Measurements from ENCODE around the gene PARP3.

Gene PARP3

GRCh38 chr3:51982352-51982837, 40.2 kb downstream of the PARP3 start:
- peak overlapping the region; percentile 66 for H3K9ac ChIP-seq (ENCODE audit: low read depth, low read length)
- H4K20me1 ChIP-seq (ENCODE audit: insufficient read depth, low read length) = 0 out of 2 replicates have a peak, but pooled peaks cover 2% of the 10 kb centered on the region
- H3K27ac ChIP-seq (ENCODE audit: low read length) = peak overlapping the region; percentile 84

GRCh38 chr3:51982838-51983577, 40.8 kb downstream of the PARP3 start, which contains the start of gene ACY1:
Gene ACY1, plus strand, starts transcription at chr3:51983535. Its CDS starts 530 bp downstream, at chr3:51984065.
- Histone ChIP-seq H2AFZ (ENCODE audit: low read depth, low read length) (peak within 1 kb of the TSS; percentile 81), H3K79me2 (ENCODE audit: insufficient read depth, low read length) (peaks cover 17% of the 10 kb centered on the region), H3K27ac (ENCODE audit: low read length) (peak within 1 kb of the TSS; percentile 84), H4K20me1 (ENCODE audit: insufficient read depth, low read length) (0 out of 2 replicates have a peak, but pooled peaks cover 2% of the 10 kb centered on the region), H3K27me3 (ENCODE audit: insufficient read depth, low read length, poor library complexity) (no peaks in the 10 kb centered on the region), H3K4me2 (ENCODE audit: insufficient read depth, low read length) (peak within 1 kb of the TSS; percentile 97), H3K9me3 (ENCODE audit: insufficient read depth, low read length, severe bottlenecking) (no peaks in the 10 kb centered on the region), H3K36me3 (ENCODE audit: insufficient read depth, low read length) (peaks cover 12% of the 10 kb centered on the region; the same call in 1 of the 2 replicates), H3K9ac (ENCODE audit: low read depth, low read length) (peak within 1 kb of the TSS; percentile 66), H3K4me3 (ENCODE audit: low read depth in 1 of 2, low read length in 2 of 2) (peak within 1 kb of the TSS; percentile 27 to 77), H3K4me1 (ENCODE audit: insufficient read depth, low read length) (peaks cover 36% of the 10 kb centered on the region)
- ATAC-seq (ENCODE audit: insufficient read depth, low read depth) (peak; percentile 83), DNase-seq (peak; percentile 76)
- no peak for TF ChIP-seq EZH2 (IDR thresholded peaks at IDR 0.05; ENCODE audit: borderline replicate concordance, low read depth, low read length, severe bottlenecking)
- no peak for TF ChIP-seq CTCF (IDR thresholded peaks at IDR 0.05; ENCODE audit: borderline replicate concordance, extremely low read depth, low read length, poor library complexity, severe bottlenecking)

More at GRCh38 chr3:51982352-51982837, 40.2 kb downstream of the PARP3 start:
- Histone ChIP-seq H3K9me3 (ENCODE audit: insufficient read depth, low read length, severe bottlenecking) (no peaks in the 10 kb centered on the region), H3K79me2 (ENCODE audit: insufficient read depth, low read length) (peaks cover 17% of the 10 kb centered on the region), H2AFZ (ENCODE audit: low read depth, low read length) (peak overlapping the region; percentile 81), H3K4me1 (ENCODE audit: insufficient read depth, low read length) (peaks cover 36% of the 10 kb centered on the region), H3K36me3 (ENCODE audit: insufficient read depth, low read length) (peaks cover 12% of the 10 kb centered on the region; the same call in 1 of the 2 replicates), H3K27me3 (ENCODE audit: insufficient read depth, low read length, poor library complexity) (no peaks in the 10 kb centered on the region), H3K4me2 (ENCODE audit: insufficient read depth, low read length) (peak overlapping the region; percentile 97), H3K4me3 (ENCODE audit: low read depth in 1 of 2, low read length in 2 of 2) (peak overlapping the region; percentile 27 to 77)
- DNase-seq (peak; percentile 42), ATAC-seq (ENCODE audit: insufficient read depth, low read depth) (peak; percentile 37)
- no peak for TF ChIP-seq EZH2 (IDR thresholded peaks at IDR 0.05; ENCODE audit: borderline replicate concordance, low read depth, low read length, severe bottlenecking)
- TF ChIP-seq CTCF (IDR thresholded peaks at IDR 0.05; ENCODE audit: borderline replicate concordance, extremely low read depth, low read length, poor library complexity, severe bottlenecking) = peak; percentile 60

GRCh38 chr3:51983578-51984268, 41.6 kb downstream of the PARP3 start:
- H4K20me1 ChIP-seq (ENCODE audit: insufficient read depth, low read length) = peaks cover 2% of the 10 kb centered on the region; the same call in 1 of the 2 replicates
- H3K36me3 ChIP-seq (ENCODE audit: insufficient read depth, low read length) = peaks cover 12% of the 10 kb centered on the region; the same call in 1 of the 2 replicates
- no peak for DNase-seq
- H3K79me2 ChIP-seq (ENCODE audit: insufficient read depth, low read length) = peaks cover 17% of the 10 kb centered on the region
- H2AFZ ChIP-seq (ENCODE audit: low read depth, low read length) = peak overlapping the region; percentile 81
- no peaks in the 10 kb centered on the region for H3K9me3 ChIP-seq (ENCODE audit: insufficient read depth, low read length, severe bottlenecking)
- peak overlapping the region; percentile 66 for H3K9ac ChIP-seq (ENCODE audit: low read depth, low read length)
- H3K4me1 ChIP-seq (ENCODE audit: insufficient read depth, low read length) = peaks cover 36% of the 10 kb centered on the region
- H3K4me2 ChIP-seq (ENCODE audit: insufficient read depth, low read length) = peak overlapping the region; percentile 97
- no peaks in the 10 kb centered on the region for H3K27me3 ChIP-seq (ENCODE audit: insufficient read depth, low read length, poor library complexity)
- TF ChIP-seq EZH2 (IDR thresholded peaks at IDR 0.05; ENCODE audit: borderline replicate concordance, low read depth, low read length, severe bottlenecking) = no peak
- TF ChIP-seq CTCF (IDR thresholded peaks at IDR 0.05; ENCODE audit: borderline replicate concordance, extremely low read depth, low read length, poor library complexity, severe bottlenecking) = no peak
- H3K4me3 ChIP-seq (ENCODE audit: low read depth in 1 of 2, low read length in 2 of 2) = peak overlapping the region; percentile 27 to 77
- ATAC-seq (ENCODE audit: insufficient read depth, low read depth) = no peak
- H3K27ac ChIP-seq (ENCODE audit: low read length) = peak overlapping the region; percentile 84
